GM12878 (cell line): ENCODE measurements around the gene CHRND.

Experiments
- ATF7 ChIP-seq: fragments of 450-650 bp; IDR thresholded peaks from 2 replicates; pipeline ENCODE4 v1.6.1; 2016; ENCODE audit warnings: low read depth, mild to moderate bottlenecking
- CREB1 ChIP-seq: IDR thresholded peaks from 2 replicates; pipeline ENCODE4 v1.6.1; 2012; ENCODE audit warnings: low read depth, mild to moderate bottlenecking, inconsistent platforms
- CTCF ChIP-seq, 3 experiments: IDR thresholded peaks in 2 of 3; conservative IDR thresholded peaks in 1 of 3; 2 replicates each; pipeline ENCODE4 v1.5.1; 2011; ENCODE audit warnings: low read depth in 3 of 3, low read length in 3 of 3, mild to moderate bottlenecking in 3 of 3, control low read depth in 2 of 3, moderate library complexity in 2 of 3, inconsistent platforms in 1 of 3, mixed read lengths in 1 of 3; ENCODE audit not compliant: control insufficient read depth in 2 of 3, insufficient read depth in 1 of 3; ENCODE audit errors: extremely low read depth in 1 of 3
- FOS ChIP-seq: IDR thresholded peaks from 3 replicates; pipeline ENCODE4 v1.6.1; 2011; ENCODE audit warnings: borderline replicate concordance; ENCODE audit not compliant: insufficient read length; ENCODE audit errors: extremely low read depth
- JUNB ChIP-seq: IDR thresholded peaks from 2 replicates; pipeline ENCODE4 v1.6.1; 2016; ENCODE audit warnings: antibody characterized with exemption, mild to moderate bottlenecking
- MEF2A ChIP-seq: IDR thresholded peaks from 2 replicates; pipeline ENCODE4 v1.6.1; 2011; ENCODE audit warnings: low read depth, mild to moderate bottlenecking, low read length, moderate library complexity; ENCODE audit not compliant: insufficient read depth
- RCOR1 ChIP-seq: conservative IDR thresholded peaks from 2 replicates; pipeline ENCODE4 v1.6.1; 2012; ENCODE audit warnings: low read depth, low read length, improper control_type of control experiment
- REST ChIP-seq: IDR thresholded peaks from 2 replicates; pipeline ENCODE4 v1.6.1; 2012; ENCODE audit warnings: mild to moderate bottlenecking, low read depth, low read length
- RFX5 ChIP-seq: IDR thresholded peaks from 2 replicates; pipeline ENCODE4 v1.6.1; 2011; ENCODE audit warnings: low read depth, low read length, improper control_type of control experiment
- SMAD1 ChIP-seq: fragments of 450-650 bp; IDR thresholded peaks from 2 replicates; pipeline ENCODE4 v1.6.1; 2018; ENCODE audit warnings: mild to moderate bottlenecking, low read depth; ENCODE audit not compliant: partially characterized antibody

- TF ChIP-seq CREB1 (no peak), SMAD1 (no peak), RCOR1 (no peak), CTCF (IDR thresholded peaks at IDR 0.05 in 2 of 3, conservative IDR thresholded peaks at IDR 0.05 in 1 of 3; ENCODE audit: control insufficient read depth in 2 of 3, extremely low read depth in 1 of 3, insufficient read depth in 1 of 3, low read depth in 3 of 3, low read length in 3 of 3) (no peak), REST (no peak), FOS (no peak), RFX5 (no peak), ATF7 (no peak), MEF2A (no peak), JUNB (no peak)
These were observed 4.0 kb downstream of the CHRND start for GRCh38 chr2:232529806-232530547.
